Measurements from ENCODE around the gene SCAANT1.

SCAANT1 gene

DNA sequence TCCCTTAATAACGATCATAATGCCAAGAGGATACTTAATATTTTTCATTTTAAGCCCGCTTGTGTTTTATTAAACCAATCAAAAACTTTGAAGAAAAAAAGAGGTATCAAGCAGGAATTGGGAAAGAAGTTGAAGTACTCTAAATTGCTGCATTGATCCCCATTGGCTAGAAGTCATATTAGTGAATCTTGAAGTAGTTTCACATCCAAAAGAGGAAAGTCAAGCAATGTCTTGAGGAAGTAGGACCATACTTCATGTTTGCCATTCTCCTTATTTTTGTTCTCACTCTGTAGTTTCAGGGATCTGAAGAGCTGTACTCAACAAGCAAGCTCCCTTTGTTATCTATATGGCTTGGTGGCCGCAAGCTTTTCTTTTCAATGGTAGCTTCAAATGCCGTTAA lies 2.2 kb downstream of the SCAANT1 start:
- TF ChIP-seq CTCF (IDR thresholded peaks at IDR 0.05; ENCODE audit: unreplicated experiment in 3 of 3), result no peak
- peaks cover 15% of the 10 kb centered on the region for H3K4me1 Mint-ChIP-seq
- peaks cover 4% of the 10 kb centered on the region for H3K27me3 Mint-ChIP-seq (ENCODE audit: low read depth)
- no peaks in the 10 kb centered on the region for H3K9me3 Mint-ChIP-seq
- peak overlapping the region; percentile 42 to 65 (median 62) for H3K4me3 Mint-ChIP-seq
- H3K27ac Mint-ChIP-seq, result no peak overlapping the region
- peaks cover 8% of the 10 kb centered on the region for H3K36me3 Mint-ChIP-seq (ENCODE audit: low read depth)

- peaks cover 8% of the 10 kb centered on the region for H3K36me3 Mint-ChIP-seq (ENCODE audit: low read depth)
- H3K4me3 Mint-ChIP-seq, result no peak overlapping the region
- H3K27me3 Mint-ChIP-seq (ENCODE audit: low read depth), result peaks cover 4% of the 10 kb centered on the region
- peaks cover 15% of the 10 kb centered on the region for H3K4me1 Mint-ChIP-seq
- TF ChIP-seq CTCF (IDR thresholded peaks at IDR 0.05; ENCODE audit: unreplicated experiment in 3 of 3), result no peak
- H3K27ac Mint-ChIP-seq, result no peak overlapping the region
- no peaks in the 10 kb centered on the region for H3K9me3 Mint-ChIP-seq
These were observed 2.8 kb downstream of the SCAANT1 start for GRCh38 chr3:63909431-63909830.

- Mint-ChIP-seq H3K36me3 (ENCODE audit: low read depth) (peaks cover 6% of the 10 kb centered on the region), H3K27ac (no peak overlapping the region), H3K27me3 (ENCODE audit: low read depth) (peaks cover 4% of the 10 kb centered on the region), H3K4me3 (no peak overlapping the region), H3K4me1 (peaks cover 15% of the 10 kb centered on the region), H3K9me3 (no peaks in the 10 kb centered on the region)
- TF ChIP-seq CTCF (IDR thresholded peaks at IDR 0.05; ENCODE audit: unreplicated experiment in 3 of 3), result no peak
These were observed 3.4 kb downstream of the SCAANT1 start for GRCh38 chr3:63908776-63909175.

- no peak overlapping the region for H3K27ac Mint-ChIP-seq
- H3K27me3 Mint-ChIP-seq (ENCODE audit: low read depth), result peaks cover 4% of the 10 kb centered on the region
- H3K4me3 Mint-ChIP-seq, result peak overlapping the region; percentile 10 to 35 (median 24)
- peak; percentile 26 to 42 (median 29) for TF ChIP-seq CTCF (IDR thresholded peaks at IDR 0.05; ENCODE audit: unreplicated experiment in 3 of 3)
- no peaks in the 10 kb centered on the region for H3K9me3 Mint-ChIP-seq
- H3K36me3 Mint-ChIP-seq (ENCODE audit: low read depth), result peaks cover 7% of the 10 kb centered on the region
- H3K4me1 Mint-ChIP-seq, result peaks cover 15% of the 10 kb centered on the region
These were observed 4.0 kb downstream of the SCAANT1 start for GRCh38 chr3:63908081-63908736.

- Mint-ChIP-seq H3K27ac (no peak overlapping the region), H3K36me3 (ENCODE audit: low read depth) (peaks cover 20% of the 10 kb centered on the region), H3K9me3 (no peaks in the 10 kb centered on the region), H3K4me3 (no peak overlapping the region), H3K4me1 (peaks cover 8% of the 10 kb centered on the region), H3K27me3 (ENCODE audit: low read depth) (no peaks in the 10 kb centered on the region)
- no peak for TF ChIP-seq CTCF (IDR thresholded peaks at IDR 0.05; ENCODE audit: unreplicated experiment in 3 of 3)
These were observed 6.2 kb downstream of the SCAANT1 start for GRCh38 chr3:63905731-63906620.
